Astrocyte (in vitro differentiated cells and primary cell): ENCODE measurements around the gene BCL11B. TPM values are rescaled to one million over a fixed set of nuclear protein-coding genes. Genes with fewer than 3 reads are reported as not detected.

ENCODE experiments used
- DNase-seq: peaks from one replicate; pipeline ENCODE4 v3.0.0-alpha.2; 2010; ENCODE audit warnings: low read depth
- FAIRE-seq: peaks from 2 replicates; lab custom pipeline; 2011; peaks lifted over from hg19 to GRCh38; lab: Jason Lieb, UNC
- H2AFZ ChIP-seq: 2 replicates; pipeline ENCODE4 v1.6.0; 2012; ENCODE audit warnings: low read depth, low read length, inconsistent platforms
- H3K27ac ChIP-seq: 2 replicates; pipeline ENCODE4 v1.5.1; 2011; ENCODE audit warnings: low read depth, low read length, inconsistent platforms
- H3K27me3 ChIP-seq: 2 replicates; pipeline ENCODE4 v1.6.0; 2011; ENCODE audit warnings: low read length, inconsistent platforms; ENCODE audit not compliant: insufficient read depth
- H3K36me3 ChIP-seq: 2 replicates; pipeline ENCODE4 v1.5.1; 2011; ENCODE audit warnings: low read length, inconsistent platforms; ENCODE audit not compliant: insufficient read depth
- H3K4me1 ChIP-seq: 2 replicates; pipeline ENCODE4 v1.5.1; 2011; ENCODE audit warnings: low read length, inconsistent platforms; ENCODE audit not compliant: insufficient read depth
- H3K4me2 ChIP-seq: 2 replicates; pipeline ENCODE4 v1.6.0; 2012; ENCODE audit warnings: low read length, inconsistent platforms
- H3K4me3 ChIP-seq: 2 replicates; pipeline ENCODE4 v1.5.1; 2011; ENCODE audit warnings: low read depth, mild to moderate bottlenecking, low read length, inconsistent platforms; ENCODE audit not compliant: insufficient read depth
- H3K79me2 ChIP-seq: 2 replicates; pipeline ENCODE4 v1.6.0; 2012; ENCODE audit warnings: mild to moderate bottlenecking, low read length, inconsistent platforms; ENCODE audit not compliant: insufficient read depth
- H3K9ac ChIP-seq: 2 replicates; pipeline ENCODE4 v1.6.0; 2012; ENCODE audit warnings: mild to moderate bottlenecking, low read length, inconsistent platforms
- H3K9me3 ChIP-seq: 2 replicates; pipeline ENCODE4 v1.5.1; 2012; ENCODE audit warnings: low read depth, mild to moderate bottlenecking, low read length, inconsistent platforms; ENCODE audit not compliant: insufficient read depth
- H4K20me1 ChIP-seq: 2 replicates; pipeline ENCODE4 v1.6.0; 2012; ENCODE audit warnings: low read length, inconsistent platforms; ENCODE audit not compliant: insufficient read depth
- H3K27ac Mint-ChIP-seq: one replicate; pipeline ENCODE4 v1.8.0; 2021; ENCODE audit warnings: mild to moderate bottlenecking, mixed read lengths; ENCODE audit not compliant: unreplicated experiment
- H3K27me3 Mint-ChIP-seq: one replicate; pipeline ENCODE4 v1.8.0; 2021; ENCODE audit warnings: low read depth, mixed read lengths; ENCODE audit not compliant: unreplicated experiment
- H3K36me3 Mint-ChIP-seq: one replicate; pipeline ENCODE4 v1.8.0; 2021; ENCODE audit warnings: low read depth, mixed read lengths; ENCODE audit not compliant: unreplicated experiment
- H3K4me1 Mint-ChIP-seq: one replicate; pipeline ENCODE4 v1.8.0; 2021; ENCODE audit warnings: low read depth, mixed read lengths; ENCODE audit not compliant: unreplicated experiment
- H3K4me3 Mint-ChIP-seq: one replicate; pipeline ENCODE4 v1.8.0; 2021; ENCODE audit warnings: mild to moderate bottlenecking, moderate library complexity, mixed read lengths; ENCODE audit not compliant: unreplicated experiment
- H3K9me3 Mint-ChIP-seq: one replicate; pipeline ENCODE4 v1.8.0; 2021; ENCODE audit warnings: mild to moderate bottlenecking, mixed read lengths; ENCODE audit not compliant: unreplicated experiment
- CTCF ChIP-seq: IDR thresholded peaks from 2 replicates; pipeline ENCODE4 v1.5.1; 2011; ENCODE audit warnings: low read depth, mild to moderate bottlenecking, inconsistent platforms, low read length, moderate library complexity; ENCODE audit not compliant: insufficient read depth
- EZH2 ChIP-seq: IDR thresholded peaks from 2 replicates; pipeline ENCODE4 v1.6.1; 2012; ENCODE audit warnings: mild to moderate bottlenecking, low read length, inconsistent platforms; ENCODE audit not compliant: insufficient read depth
- total RNA-seq: library from RNA; stranded (reverse); gene quantifications from 2 replicates; pipeline ENCODE4 v1.2.1, GENCODE V29; 2021

BCL11B gene
- total RNA-seq, 1 donor from 2014 or later: 1.1 TPM

DNA sequence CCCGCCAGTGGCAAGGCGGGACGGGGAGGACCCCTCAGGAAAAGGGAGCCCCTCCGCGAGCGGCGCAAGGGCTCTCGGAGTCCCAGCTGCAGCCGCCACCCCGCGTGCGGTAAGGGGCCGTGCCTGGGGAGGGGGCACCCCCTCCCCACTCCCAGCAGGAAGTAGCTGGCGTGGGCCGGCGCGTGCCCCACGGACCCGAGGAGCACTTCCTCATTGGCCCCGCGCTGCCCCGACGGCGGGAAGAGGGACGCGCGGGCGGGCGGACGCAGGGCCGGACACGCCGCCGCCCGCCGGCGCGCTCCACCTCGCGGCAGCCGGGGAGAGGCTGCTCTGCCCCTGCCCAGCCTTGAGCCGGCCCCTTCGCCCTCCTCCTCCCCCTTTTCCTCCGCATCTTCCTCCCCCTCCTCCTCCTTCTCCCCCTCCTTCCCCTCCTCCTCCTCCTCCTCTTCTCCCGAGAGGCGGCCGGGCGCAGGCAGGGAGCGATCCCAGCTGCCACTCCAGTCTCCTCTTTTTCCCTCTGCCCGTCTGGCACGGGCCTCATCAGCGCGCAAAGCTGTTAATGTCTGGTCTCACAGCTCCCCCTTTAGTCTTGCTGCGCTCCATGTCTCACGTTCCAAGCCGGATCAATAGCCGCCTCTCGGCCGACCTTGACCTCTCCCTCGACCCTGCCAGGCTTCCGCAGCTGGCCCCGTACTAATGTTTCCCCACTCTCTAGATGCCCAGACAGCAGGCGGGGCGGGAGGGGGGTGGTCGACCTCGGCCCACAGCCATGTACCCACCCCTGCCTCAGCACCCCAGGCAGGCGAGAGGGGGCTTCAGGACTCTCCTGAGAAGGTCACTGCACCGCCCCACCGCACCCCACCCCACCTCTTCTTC, 2.6 kb upstream of the BCL11B start:
- H3K9me3 Mint-ChIP-seq: no peaks in the 10 kb centered on the region
- DNase-seq (peak; percentile 75), FAIRE-seq (no peak)
- peaks cover 17% of the 10 kb centered on the region for H3K4me1 ChIP-seq
- H3K36me3 Mint-ChIP-seq: no peaks in the 10 kb centered on the region
- H3K4me3 ChIP-seq: peak overlapping the region; percentile 29
- H3K9me3 ChIP-seq: no peaks in the 10 kb centered on the region
- no peaks in the 10 kb centered on the region for H3K79me2 ChIP-seq
- H3K27me3 Mint-ChIP-seq: peaks cover 17% of the 10 kb centered on the region
- no peak overlapping the region for H3K27ac ChIP-seq
- peaks cover 18% of the 10 kb centered on the region for H3K4me1 Mint-ChIP-seq
- peak overlapping the region; percentile 70 for H2AFZ ChIP-seq
- peak overlapping the region; percentile 90 for H3K4me2 ChIP-seq
- H3K27ac Mint-ChIP-seq: peak overlapping the region; percentile 26
- H3K4me3 Mint-ChIP-seq: peak overlapping the region; percentile 84
- no peaks in the 10 kb centered on the region for H4K20me1 ChIP-seq
- H3K27me3 ChIP-seq: peaks cover 46% of the 10 kb centered on the region
- TF ChIP-seq CTCF (no peak), EZH2 (peak; percentile 62)
- no peaks in the 10 kb centered on the region for H3K36me3 ChIP-seq
- H3K9ac ChIP-seq: no peak overlapping the region

DNA sequence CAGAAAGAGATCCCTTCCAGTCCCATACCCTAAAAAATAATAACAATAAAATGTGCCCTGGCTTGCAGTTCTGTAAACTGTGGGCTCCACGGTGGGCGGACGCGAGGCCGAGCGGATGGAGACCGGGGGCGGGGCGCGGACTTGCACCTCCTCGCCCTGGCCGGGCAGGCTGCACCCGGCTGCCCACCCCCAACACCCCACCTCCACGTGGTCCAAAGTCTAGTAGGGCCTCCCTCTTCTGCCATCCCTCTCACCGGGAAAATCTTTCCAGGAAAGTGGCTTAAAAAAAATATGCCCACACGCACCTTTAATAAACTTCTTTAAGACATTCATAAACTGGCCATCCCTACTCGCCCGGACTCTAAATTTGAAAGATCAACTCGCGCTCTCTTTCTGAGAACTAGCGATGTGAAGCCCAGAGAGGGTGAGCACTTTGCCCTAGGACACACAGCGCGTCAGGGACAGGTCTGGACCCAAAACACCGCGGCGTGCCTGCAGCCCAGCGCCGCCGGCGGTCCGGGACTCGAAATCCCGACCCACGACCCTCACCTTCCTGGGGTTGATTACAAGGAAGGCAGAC, 1.9 kb upstream of the BCL11B start:
- TF ChIP-seq EZH2 (no peak), CTCF (no peak)
- Histone ChIP-seq H3K4me1 (peaks cover 17% of the 10 kb centered on the region), H3K9me3 (no peaks in the 10 kb centered on the region), H3K36me3 (no peaks in the 10 kb centered on the region), H3K9ac (no peak overlapping the region), H3K4me2 (peak overlapping the region; percentile 90), H4K20me1 (no peaks in the 10 kb centered on the region), H3K79me2 (no peaks in the 10 kb centered on the region), H2AFZ (peak overlapping the region; percentile 70), H3K4me3 (peak overlapping the region; percentile 29), H3K27ac (no peak overlapping the region), H3K27me3 (peaks cover 48% of the 10 kb centered on the region)
- H3K27ac Mint-ChIP-seq: peak overlapping the region; percentile 26
- DNase-seq (no peak), FAIRE-seq (no peak)
- H3K4me3 Mint-ChIP-seq: peak overlapping the region; percentile 73
- H3K4me1 Mint-ChIP-seq: peaks cover 21% of the 10 kb centered on the region
- no peaks in the 10 kb centered on the region for H3K9me3 Mint-ChIP-seq
- H3K36me3 Mint-ChIP-seq: no peaks in the 10 kb centered on the region
- peaks cover 14% of the 10 kb centered on the region for H3K27me3 Mint-ChIP-seq
